Endothelial cell of umbilical vein (primary cell): ENCODE results near the gene VEPH1. TPM values are rescaled to one million over a fixed set of nuclear protein-coding genes. Genes with fewer than 3 reads are reported as not detected.

Source experiments
- BruUV-seq: library from RNA; stranded (reverse); fragments of 400-500 nt; replicated peaks from 2 replicates; lab custom pipeline; 2021; lab: Mats Ljungman, UMichigan
- CTCF ChIA-PET: fragments of 300-600, 350-600 bp; sonication (Branson Sonifier 250); formaldehyde crosslinking; loops from one replicate; lab custom pipeline; 2021; ENCODE audit warnings: antibody characterized with exemption, inconsistent platforms; lab: Charles Lee
- POLR2A ChIA-PET: fragments of 300-600, 350-600 bp; sonication (Branson Sonifier 250); formaldehyde crosslinking; loops from one replicate; lab custom pipeline; 2021; ENCODE audit warnings: antibody characterized with exemption, inconsistent platforms; lab: Charles Lee
- DNase-seq: peaks from one replicate; pipeline ENCODE4 v3.0.0-alpha.2; 2011; ENCODE audit warnings: low read depth, low spot score
- FAIRE-seq: peaks from 2 replicates; lab custom pipeline; 2011; peaks lifted over from hg19 to GRCh38; lab: Jason Lieb, UNC
- H2AFZ ChIP-seq: 2 replicates; pipeline ENCODE4 v1.6.0; 2012; ENCODE audit warnings: low read depth, low read length, control low read depth, inconsistent platforms
- H3K27ac ChIP-seq: 2 replicates; pipeline ENCODE4 v1.5.1; 2011; ENCODE audit warnings: low read depth, mild to moderate bottlenecking, control low read depth, low read length, moderate library complexity; ENCODE audit not compliant: insufficient read depth
- H3K27me3 ChIP-seq, 2 experiments: 2 replicates each; pipeline versions ENCODE4 v1.6.0 to v1.6.1; 2011; ENCODE audit warnings: low read length in 2 of 2, mixed read lengths in 1 of 2; ENCODE audit not compliant: control insufficient read depth in 2 of 2, insufficient read depth in 2 of 2
- H3K36me3 ChIP-seq, 2 experiments: 2 replicates in 1 of 2; 3 replicates in 1 of 2; pipeline ENCODE4 v1.5.1; 2011; ENCODE audit warnings: low read length in 2 of 2, mild to moderate bottlenecking in 1 of 2, moderate library complexity in 1 of 2; ENCODE audit not compliant: control insufficient read depth in 2 of 2, insufficient read depth in 2 of 2; ENCODE audit errors: extremely low read depth in 1 of 2
- H3K4me1 ChIP-seq: 3 replicates; pipeline ENCODE4 v1.5.1; 2011; ENCODE audit warnings: mild to moderate bottlenecking, low read length; ENCODE audit not compliant: control insufficient read depth, insufficient read depth; ENCODE audit errors: extremely low read depth
- H3K4me2 ChIP-seq: 2 replicates; pipeline ENCODE4 v1.6.1; 2011; ENCODE audit warnings: low read length, control low read depth, mixed read lengths; ENCODE audit not compliant: insufficient read depth
- H3K4me3 ChIP-seq, 3 experiments: fragments of 200-600 bp in 1 of 3; sonication (generic), shearing (Covaris generic) in 1 of 3; replicated peaks in 1 of 3; 2 replicates each; pipeline ENCODE4 v1.5.1; 2011 to 2016; ENCODE audit warnings: control low read depth in 3 of 3, low read length in 3 of 3, mild to moderate bottlenecking in 2 of 3, inconsistent platforms in 1 of 3, low read depth in 1 of 3, moderate library complexity in 1 of 3; ENCODE audit not compliant: insufficient read depth in 1 of 3
- H3K79me2 ChIP-seq: 2 replicates; pipeline ENCODE4 v1.6.0; 2012; ENCODE audit warnings: low read length, inconsistent platforms; ENCODE audit not compliant: control insufficient read depth, insufficient read depth
- H3K9ac ChIP-seq: replicated peaks from 2 replicates; pipeline ENCODE3; 2011; ENCODE audit warnings: low read length, control low read depth; ENCODE audit not compliant: insufficient read depth; ENCODE audit errors: extremely low read depth
- H3K9me1 ChIP-seq: replicated peaks from 3 replicates; pipeline ENCODE4 v1.6.0; 2011; ENCODE audit warnings: mild to moderate bottlenecking, low read length; ENCODE audit not compliant: control insufficient read depth, insufficient read depth; ENCODE audit errors: extremely low read depth
- H3K9me3 ChIP-seq: replicated peaks from 2 replicates; pipeline ENCODE4 v1.5.1; 2012; ENCODE audit warnings: low read length, inconsistent platforms; ENCODE audit not compliant: control insufficient read depth, insufficient read depth
- H4K20me1 ChIP-seq: replicated peaks from 2 replicates; pipeline ENCODE3; 2011; ENCODE audit warnings: mild to moderate bottlenecking, low read length; ENCODE audit not compliant: control insufficient read depth, insufficient read depth; ENCODE audit errors: extremely low read depth
- CTCF ChIP-seq, 2 donors: IDR thresholded peaks; 1 replicate in 1 of 2; 2 replicates in 1 of 2; pipeline ENCODE4 v1.5.1; 2011; ENCODE audit warnings: low read length in 2 of 2, mild to moderate bottlenecking in 2 of 2, moderate library complexity in 2 of 2, control low read depth in 1 of 2, inconsistent platforms in 1 of 2, low read depth in 1 of 2; ENCODE audit not compliant: insufficient read depth in 1 of 2; ENCODE audit errors: extremely low read depth in 1 of 2
- EZH2 ChIP-seq: IDR thresholded peaks from 2 replicates; pipeline ENCODE4 v1.6.1; 2012; ENCODE audit warnings: borderline replicate concordance, low read depth, mild to moderate bottlenecking, moderate library complexity, low read length, inconsistent platforms; ENCODE audit not compliant: severe bottlenecking
- FOS ChIP-seq: IDR thresholded peaks from 2 replicates; pipeline ENCODE4 v1.6.1; 2011; ENCODE audit warnings: mild to moderate bottlenecking, low read length, moderate library complexity, borderline replicate concordance; ENCODE audit not compliant: insufficient read depth
- GATA2 ChIP-seq: IDR thresholded peaks from 2 replicates; pipeline ENCODE4 v1.7.0; 2011; ENCODE audit warnings: low read depth, mild to moderate bottlenecking, moderate library complexity, mixed read lengths, low read length; ENCODE audit not compliant: insufficient read length, insufficient read depth
- JUN ChIP-seq: IDR thresholded peaks from 2 replicates; pipeline ENCODE4 v1.6.1; 2011; ENCODE audit warnings: borderline replicate concordance, low read depth; ENCODE audit not compliant: insufficient read length, insufficient read depth
- MAX ChIP-seq: IDR thresholded peaks from 2 replicates; pipeline ENCODE4 v1.6.1; 2011; ENCODE audit not compliant: insufficient read depth, insufficient read length
- MYC ChIP-seq: IDR thresholded peaks from one replicate; pipeline ENCODE4 v1.6.1; 2011; ENCODE audit warnings: mild to moderate bottlenecking, low read depth, low read length
- POLR2A ChIP-seq: IDR thresholded peaks from 2 replicates; pipeline ENCODE4 v1.6.1; 2012; ENCODE audit warnings: low read depth, mild to moderate bottlenecking, control low read depth, low read length
- POLR2AphosphoS5 ChIP-seq: IDR thresholded peaks from 2 replicates; pipeline ENCODE4 v1.6.1; 2012; ENCODE audit warnings: low read depth, mild to moderate bottlenecking, control low read depth, low read length, moderate library complexity; ENCODE audit not compliant: insufficient read depth
- dilution Hi-C: fragments of 300-500 bp; cut with MboI; formaldehyde crosslinking; loops from one replicate; pipeline ENCODE4 v1.15.0; 2019; ENCODE audit warnings: low sequenced_read_pairs; ENCODE audit not compliant: extremely low pct_ligation_motif_present
- intact Hi-C: fragments of 100-400 bp; cut with micrococcal nuclease; formaldehyde crosslinking; loops from one replicate; pipeline ENCODE4 v1.10.0; 2022
- polyA plus RNA-seq, 4 experiments: library from polyadenylated mRNA; depleted of rRNA in 3 of 4; stranded (reverse) in 3 of 4; unstranded in 1 of 4; fragments of >200 nt; gene quantifications; 2 replicates each; pipeline versions ENCODE4 v1.2.1 to v1.2.3, GENCODE V29; 2011 to 2012; ENCODE audit warnings: missing spikeins in 1 of 4
- total RNA-seq: library from RNA; stranded (reverse); gene quantifications from 2 replicates; pipeline ENCODE4 v1.2.3, GENCODE V29; 2021

Gene VEPH1
- total and polyA plus RNA-seq, 2 donors (not counting 3 experiments of a cell fraction or from before 2014, with no cell fraction given): 42.9 to 136 TPM

DNA sequence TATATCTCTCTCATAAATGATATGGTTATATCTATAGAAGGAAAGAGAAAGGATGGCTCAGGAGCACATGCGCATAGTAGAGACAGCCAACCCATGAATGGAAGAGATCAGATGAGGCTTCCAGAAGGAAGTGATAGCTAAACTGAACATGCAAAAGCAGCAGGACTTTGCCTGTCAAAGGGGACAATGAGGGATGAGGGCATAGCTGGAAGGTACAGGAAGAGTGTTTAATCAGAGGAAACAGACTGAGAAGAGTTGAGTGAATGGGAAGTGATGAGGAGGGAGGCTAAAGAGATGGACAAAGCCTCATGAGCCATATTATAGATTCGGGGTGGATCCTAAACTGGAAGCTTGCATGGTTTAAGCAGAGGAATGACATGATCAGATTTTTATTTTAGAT is 26.5 kb upstream of the VEPH1 start:
- POLR2A ChIA-PET: interaction anchor here (1.4 kb wide), 1 partner anchor 92 kb away, joined by 3 read pairs; no protein-coding TSS in a partner anchor
- intact Hi-C loops (loop anchor here (5.0 kb wide), 4 partner anchors 247 to 977 kb away; partner anchors contain the start of gene SHOX2), dilution Hi-C loops (no loop called here)
- Histone ChIP-seq H3K27ac (peak overlapping the region; percentile 100), H3K9me3 (no peaks in the 10 kb centered on the region), H3K4me3 (peak overlapping the region in 1 of 3 experiments; percentile 96), H3K36me3 (no peaks in the 10 kb centered on the region), H4K20me1 (no peaks in the 10 kb centered on the region), H3K9ac (no peak overlapping the region), H3K4me1 (peaks cover 64% of the 10 kb centered on the region), H3K27me3 (no peaks in the 10 kb centered on the region), H2AFZ (no peak overlapping the region), H3K9me1 (no peaks in the 10 kb centered on the region), H3K4me2 (peak overlapping the region; percentile 97), H3K79me2 (peaks cover 82% of the 10 kb centered on the region)
- no peak for TF ChIP-seq CTCF (IDR thresholded peaks at IDR 0.05; ENCODE audit: extremely low read depth in 1 of 2, insufficient read depth in 1 of 2, low read depth in 1 of 2, low read length in 2 of 2)
- TF ChIP-seq POLR2AphosphoS5: no peak
- TF ChIP-seq GATA2: peak; percentile 10
- no peak for TF ChIP-seq JUN
- TF ChIP-seq MAX: no peak
- no peak for TF ChIP-seq FOS
- TF ChIP-seq EZH2: no peak
- TF ChIP-seq MYC: no peak
- TF ChIP-seq POLR2A: no peak
- DNase-seq (peak; percentile 63), FAIRE-seq (peak; percentile 31)
- CTCF ChIA-PET: interaction anchor here (5.1 to 7.3 kb wide), 2 partner anchors 45 to 325 kb away, joined by 65 to 457 read pairs; no protein-coding TSS in a partner anchor
- BruUV-seq: no TSS peak
